Activated CD8-positive, alpha-beta memory T cell treated with anti-CD3 and anti-CD28 coated beads for 1 hour (primary cell): ENCODE results near the gene CEP104.

Experiments
- DNase-seq, 2 donors: peaks; one replicate each; pipeline ENCODE4 v3.0.0-alpha.2; 2020; ENCODE audit warnings: low read depth in 1 of 2; ENCODE audit errors: extremely low read depth in 1 of 2

Gene CEP104

DNA sequence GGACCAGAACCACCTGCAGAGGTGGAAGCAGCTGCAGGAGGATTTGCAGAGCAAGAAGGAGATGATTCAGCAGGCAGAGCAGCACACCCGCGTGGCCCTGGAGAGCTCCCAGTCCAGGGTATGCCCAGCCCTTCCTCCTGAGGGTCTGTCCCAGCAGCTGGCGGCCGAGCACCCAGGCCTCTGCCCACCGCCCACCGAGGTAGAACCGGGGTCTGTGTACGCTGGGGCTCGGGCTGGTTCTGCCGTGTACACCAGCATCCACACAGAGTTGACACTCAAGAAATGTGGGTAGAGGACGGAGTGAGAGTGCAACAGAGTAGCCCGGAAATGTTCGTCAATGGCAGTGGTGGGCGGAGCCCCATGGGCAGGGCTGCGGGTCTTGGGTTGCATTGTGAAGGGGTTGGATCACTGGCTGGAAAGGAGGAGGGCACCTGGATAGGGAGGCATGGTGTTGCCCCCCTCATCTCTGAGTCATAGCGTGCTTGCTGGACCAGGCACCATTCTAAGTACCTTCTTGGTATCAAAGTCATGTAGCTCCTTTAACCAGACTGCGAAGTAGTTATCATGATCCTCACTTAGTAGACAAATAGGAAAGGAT lies 89.6 kb downstream of the CEP104 start:
- no peak for DNase-seq

DNA sequence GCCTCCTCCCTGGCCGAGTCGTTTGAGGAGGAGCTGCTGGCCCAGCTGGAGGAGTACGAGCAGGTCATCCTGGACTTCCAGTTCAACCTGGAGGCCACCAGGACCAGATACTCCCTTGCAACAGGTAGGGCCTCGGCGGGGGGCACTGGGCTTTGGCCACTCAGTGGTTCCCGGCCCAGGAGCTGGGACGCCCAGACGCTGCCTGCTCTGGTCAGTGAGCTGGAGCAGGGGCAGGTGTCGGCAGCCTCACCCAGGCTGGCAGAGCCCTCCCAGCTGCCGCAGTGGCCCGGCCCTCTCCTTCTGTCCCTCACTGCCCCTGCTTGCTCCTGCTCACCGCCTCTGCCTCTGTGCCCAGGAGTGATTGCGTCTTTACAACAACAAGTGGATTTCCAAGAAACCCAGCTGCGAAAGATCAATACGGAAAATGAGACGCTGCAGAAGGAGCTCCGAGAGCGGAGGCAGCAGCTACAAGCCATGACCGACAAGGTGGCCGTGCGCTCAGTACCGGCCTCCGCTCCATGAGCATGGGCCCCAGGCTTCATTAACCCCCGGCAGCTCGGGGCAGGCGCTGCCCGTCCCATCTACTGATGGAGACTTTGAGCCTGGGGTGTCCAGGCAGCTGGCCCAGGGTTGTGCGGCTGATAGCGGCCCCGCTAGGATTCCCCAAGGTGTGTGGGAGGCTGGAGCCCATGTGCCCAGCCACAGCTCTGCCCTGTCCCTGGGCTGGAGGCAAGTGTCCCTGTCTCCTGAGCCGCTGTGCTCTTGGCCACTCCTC lies 93.5 kb downstream of the CEP104 start:
- no peak for DNase-seq

DNA sequence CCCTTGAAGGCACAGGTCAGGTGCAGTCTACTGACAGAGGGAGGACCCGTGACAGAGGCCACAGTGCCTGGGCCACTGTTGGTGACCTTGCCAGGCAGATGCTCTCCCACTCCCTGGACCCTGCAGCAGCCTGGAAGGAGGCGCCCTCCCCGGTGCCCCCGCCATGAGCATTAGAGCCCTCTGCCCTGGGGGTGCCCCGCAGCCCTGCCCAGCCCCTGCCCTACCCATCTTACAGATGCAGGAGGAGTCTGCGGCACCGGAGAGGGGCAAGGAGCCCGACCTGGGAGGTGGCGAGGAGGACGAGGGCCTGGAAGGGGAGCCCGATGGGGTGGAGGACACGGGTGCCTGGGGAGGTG lies 94.2 kb downstream of the CEP104 start:
- no peak for DNase-seq

DNA sequence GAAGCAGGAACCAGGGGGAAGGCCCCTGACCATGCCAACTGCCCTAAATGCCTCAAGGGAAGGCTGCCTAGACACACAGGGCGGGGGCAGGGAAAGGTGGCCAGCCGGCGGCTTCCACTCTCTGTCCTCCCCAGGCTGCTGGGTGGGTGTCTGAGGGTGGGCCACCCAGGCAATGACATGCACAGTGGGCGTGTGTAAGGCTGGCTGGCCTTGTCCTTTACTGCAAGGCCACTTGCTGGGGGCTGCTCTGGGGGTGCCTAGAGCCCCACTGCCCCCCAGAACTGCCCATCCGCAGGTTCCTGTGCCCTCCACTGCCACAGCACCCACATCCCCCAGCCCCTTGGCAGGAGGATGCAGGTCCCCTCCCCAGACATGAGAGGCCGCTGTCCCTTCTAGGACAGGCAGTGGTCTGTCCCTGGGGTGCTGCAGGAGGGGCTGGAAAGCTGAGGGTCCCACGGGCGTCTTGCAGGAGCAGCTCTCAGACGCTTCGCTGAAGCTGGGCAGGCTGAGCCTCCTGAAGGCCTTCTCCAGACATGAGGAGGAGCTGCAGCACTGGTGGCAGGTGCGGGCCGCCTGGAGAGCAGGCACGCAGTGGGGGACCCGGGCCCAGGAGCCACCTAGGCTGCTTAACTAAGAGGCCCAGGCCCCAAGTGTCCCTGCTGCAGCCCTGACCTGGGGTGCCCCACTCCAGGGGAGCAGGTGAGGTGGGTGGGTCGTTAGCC lies 94.7 kb downstream of the CEP104 start:
- DNase-seq = no peak
